GM12878 (cell line): ENCODE measurements around the gene SKAP1. TPM values are rescaled to one million over a fixed set of nuclear protein-coding genes. Genes with fewer than 3 reads are reported as not detected.

Experiments used
- ATF7 ChIP-seq: fragments of 450-650 bp; IDR thresholded peaks from 2 replicates; pipeline ENCODE4 v1.6.1; 2016; ENCODE audit warnings: low read depth, mild to moderate bottlenecking
- BACH1 ChIP-seq: fragments of 450-650 bp; IDR thresholded peaks from 2 replicates; pipeline ENCODE4 v1.6.1; 2017; ENCODE audit warnings: mild to moderate bottlenecking, borderline replicate concordance
- BCLAF1 ChIP-seq: fragments of 450-650 bp; IDR thresholded peaks from 2 replicates; pipeline ENCODE4 v1.6.1; 2017; ENCODE audit warnings: antibody characterized with exemption, mild to moderate bottlenecking, moderate library complexity
- JUND ChIP-seq: IDR thresholded peaks from 2 replicates; pipeline ENCODE4 v1.6.1; 2012; ENCODE audit warnings: low read depth, mild to moderate bottlenecking, low read length, improper control_type of control experiment, moderate library complexity
- MAX ChIP-seq: IDR thresholded peaks from 2 replicates; pipeline ENCODE4 v1.6.1; 2012; ENCODE audit warnings: low read depth, low read length, improper control_type of control experiment
- MEF2A ChIP-seq: IDR thresholded peaks from 2 replicates; pipeline ENCODE4 v1.6.1; 2011; ENCODE audit warnings: low read depth, mild to moderate bottlenecking, low read length, moderate library complexity; ENCODE audit not compliant: insufficient read depth
- NFXL1 ChIP-seq: fragments of 450-650 bp; IDR thresholded peaks from 2 replicates; pipeline ENCODE4 v1.6.1; 2017; ENCODE audit warnings: antibody characterized with exemption, mild to moderate bottlenecking, borderline replicate concordance
- NKRF ChIP-seq: fragments of 450-650 bp; conservative IDR thresholded peaks from 2 replicates; pipeline ENCODE4 v1.6.1; 2017; ENCODE audit warnings: mild to moderate bottlenecking, moderate library complexity
- NR2C2 ChIP-seq: IDR thresholded peaks from 2 replicates; pipeline ENCODE4 v1.6.1; 2011; ENCODE audit warnings: borderline replicate concordance, low read depth; ENCODE audit not compliant: control insufficient read depth, insufficient read length
- PKNOX1 ChIP-seq: fragments of 450-650 bp; IDR thresholded peaks from 2 replicates; pipeline ENCODE4 v1.6.1; 2016; ENCODE audit warnings: mild to moderate bottlenecking
- POLR2AphosphoS2 ChIP-seq: IDR thresholded peaks from 2 replicates; pipeline ENCODE4 v1.6.1; 2011; ENCODE audit warnings: low read depth, mild to moderate bottlenecking, low read length, improper control_type of control experiment, moderate library complexity
- POLR2AphosphoS5 ChIP-seq: IDR thresholded peaks from 2 replicates; pipeline ENCODE4 v1.6.1; 2011; ENCODE audit warnings: mild to moderate bottlenecking, low read length, inconsistent platforms
- RB1 ChIP-seq: fragments of 450-650 bp; formaldehyde crosslinking; IDR thresholded peaks from 2 replicates; pipeline ENCODE4 v1.6.1; 2017; ENCODE audit warnings: mild to moderate bottlenecking, borderline replicate concordance
- RFX5 ChIP-seq: IDR thresholded peaks from 2 replicates; pipeline ENCODE4 v1.6.1; 2011; ENCODE audit warnings: low read depth, low read length, improper control_type of control experiment
- TBL1XR1 ChIP-seq: IDR thresholded peaks from 2 replicates; pipeline ENCODE4 v1.6.1; 2012; ENCODE audit warnings: low read depth, low read length, improper control_type of control experiment
- YBX1 ChIP-seq: fragments of 450-650 bp; IDR thresholded peaks from 2 replicates; pipeline ENCODE4 v1.6.1; 2016; ENCODE audit warnings: antibody characterized with exemption
- ZNF24 ChIP-seq: fragments of 450-650 bp; IDR thresholded peaks from 2 replicates; pipeline ENCODE4 v1.6.1; 2017; ENCODE audit warnings: antibody characterized with exemption, mild to moderate bottlenecking
- ZNF384 ChIP-seq: IDR thresholded peaks from 2 replicates; pipeline ENCODE4 v1.6.1; 2012; ENCODE audit warnings: low read depth, mild to moderate bottlenecking, low read length, improper control_type of control experiment, borderline replicate concordance
- ZNF687 ChIP-seq: fragments of 450-650 bp; IDR thresholded peaks from 2 replicates; pipeline ENCODE4 v1.6.1; 2017; ENCODE audit warnings: mild to moderate bottlenecking, moderate library complexity
- polyA plus RNA-seq, 11 experiments: library from polyadenylated mRNA; depleted of rRNA in 4 of 11; unstranded in 6 of 11; stranded (reverse) in 5 of 11; fragments of >200 nt; fragmentation: Nextera tagmentation in 4 of 11; fragmentation: Illumina TruSeq in 1 of 11; extraction: Ambion mirVana in 4 of 11; extraction: Trizol in 1 of 11; gene quantifications; 1 replicate in 1 of 11; 2 replicates in 10 of 11; pipeline versions ENCODE4 v1.2.1 to v1.2.3, GENCODE V29; 2011 to 2016; ENCODE audit warnings: inconsistent platforms in 2 of 11, missing spikeins in 2 of 11, low read depth in 1 of 11
- total RNA-seq, 4 experiments: library from RNA; depleted of rRNA in 3 of 4; stranded (reverse); fragments of >200 nt in 3 of 4; fragmentation: Illumina TruSeq in 1 of 4; extraction: Trizol in 1 of 4; gene quantifications; 2 replicates each; pipeline versions ENCODE4 v1.2.1 to v1.2.3, GENCODE V29; 2013 to 2021

SKAP1 gene
- total and polyA plus RNA-seq, 10 of the 15 experiments (the other 5 are each of a cell fraction or from before 2014, with no cell fraction given), result 17.1 to 97.6 (median 35.9) TPM

- TF ChIP-seq YBX1, result no peak
- peak; percentile 87 for TF ChIP-seq POLR2AphosphoS2
- TF ChIP-seq NR2C2, result no peak
- TF ChIP-seq ZNF687, result peak; percentile 86
- no peak for TF ChIP-seq MEF2A
- TF ChIP-seq JUND, result no peak
- TF ChIP-seq ZNF384, result no peak
- TF ChIP-seq POLR2AphosphoS5, result peak; percentile 82
- peak; percentile 78; the same call in 1 of the 2 replicates for TF ChIP-seq NKRF
- TF ChIP-seq PKNOX1, result peak; percentile 95
- TF ChIP-seq TBL1XR1, result no peak
- no peak for TF ChIP-seq MAX
- peak; percentile 66; the same call in 1 of the 2 replicates for TF ChIP-seq RFX5
- TF ChIP-seq BCLAF1, result no peak
- peak; percentile 64; the same call in 1 of the 2 replicates for TF ChIP-seq RB1
- peak; percentile 36; the same call in 1 of the 2 replicates for TF ChIP-seq ATF7
- TF ChIP-seq BACH1, result peak; percentile 44
- TF ChIP-seq ZNF24, result no peak
- TF ChIP-seq NFXL1, result no peak
Observed at GRCh38 chr17:48107137-48108055, 322.6 kb downstream of the SKAP1 start, which contains the start of gene SNX11 (continued).
